Measurements from ENCODE around the gene SLC22A3.

GRCh38 chr6:160435935-160436334, 87.8 kb downstream of the SLC22A3 start:
- TF ChIP-seq, protein P1, sequence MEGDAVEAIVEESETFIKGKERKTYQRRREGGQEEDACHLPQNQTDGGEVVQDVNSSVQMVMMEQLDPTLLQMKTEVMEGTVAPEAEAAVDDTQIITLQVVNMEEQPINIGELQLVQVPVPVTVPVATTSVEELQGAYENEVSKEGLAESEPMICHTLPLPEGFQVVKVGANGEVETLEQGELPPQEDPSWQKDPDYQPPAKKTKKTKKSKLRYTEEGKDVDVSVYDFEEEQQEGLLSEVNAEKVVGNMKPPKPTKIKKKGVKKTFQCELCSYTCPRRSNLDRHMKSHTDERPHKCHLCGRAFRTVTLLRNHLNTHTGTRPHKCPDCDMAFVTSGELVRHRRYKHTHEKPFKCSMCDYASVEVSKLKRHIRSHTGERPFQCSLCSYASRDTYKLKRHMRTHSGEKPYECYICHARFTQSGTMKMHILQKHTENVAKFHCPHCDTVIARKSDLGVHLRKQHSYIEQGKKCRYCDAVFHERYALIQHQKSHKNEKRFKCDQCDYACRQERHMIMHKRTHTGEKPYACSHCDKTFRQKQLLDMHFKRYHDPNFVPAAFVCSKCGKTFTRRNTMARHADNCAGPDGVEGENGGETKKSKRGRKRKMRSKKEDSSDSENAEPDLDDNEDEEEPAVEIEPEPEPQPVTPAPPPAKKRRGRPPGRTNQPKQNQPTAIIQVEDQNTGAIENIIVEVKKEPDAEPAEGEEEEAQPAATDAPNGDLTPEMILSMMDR (conservative IDR thresholded peaks at IDR 0.05): no peak
- no peak for TF ChIP-seq ZFX (IDR thresholded peaks at IDR 0.05)
